ENCODE measurements around the gene CHMP1B.
A peak's percentile ranks its signal among the peaks of the same experiment; 100 is the strongest.
"Not testable (repeated sequence)": the region's sequence is repeated elsewhere in the genome, so short reads cannot be mapped to it uniquely, and the experiment has no call there.

The CHMP1B gene

DNA sequence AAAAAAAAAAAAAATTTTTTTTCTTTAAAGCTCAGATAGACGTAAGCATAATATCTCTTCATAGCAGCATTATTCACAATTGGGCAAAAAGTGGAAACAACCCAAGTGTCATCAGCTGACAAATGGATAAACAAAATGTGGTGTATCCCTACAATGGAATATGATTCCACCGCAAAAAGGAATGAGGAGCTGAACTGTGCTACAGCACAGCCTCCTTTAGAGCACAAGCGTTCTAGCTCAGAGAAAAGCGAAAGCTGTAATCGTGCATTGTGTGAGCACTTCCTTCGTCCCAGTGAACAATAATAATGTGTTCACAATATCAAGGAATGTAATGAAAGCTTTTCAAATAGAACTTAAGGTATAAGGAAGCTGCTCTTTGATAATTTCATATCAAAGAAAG is 11.7 kb upstream of the CHMP1B start:
- DNase-seq (ENCODE audit: low spot score): no peak
- no peak for FAIRE-seq

DNA sequence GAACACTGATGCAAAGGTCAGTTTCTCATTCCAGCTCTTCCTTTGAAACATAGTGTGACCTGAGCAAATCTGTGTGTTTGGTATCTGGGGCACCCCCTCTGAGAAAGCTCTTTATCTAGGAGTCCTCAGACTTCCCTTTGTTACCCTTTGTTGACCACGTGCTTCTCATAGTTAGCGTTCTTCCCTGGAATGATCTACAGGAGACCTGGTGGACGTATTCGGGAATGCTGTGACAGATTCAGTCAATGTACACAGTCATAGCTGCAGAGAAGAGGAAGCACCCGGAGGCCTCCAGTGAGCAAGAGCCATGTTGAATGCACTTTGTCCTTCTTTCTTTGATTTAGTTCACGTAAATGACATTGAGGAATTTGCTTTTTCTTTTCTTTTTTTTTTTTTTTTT is 10.7 kb upstream of the CHMP1B start:
- FAIRE-seq (peak; percentile 44), DNase-seq (ENCODE audit: low spot score) (no peak)

DNA sequence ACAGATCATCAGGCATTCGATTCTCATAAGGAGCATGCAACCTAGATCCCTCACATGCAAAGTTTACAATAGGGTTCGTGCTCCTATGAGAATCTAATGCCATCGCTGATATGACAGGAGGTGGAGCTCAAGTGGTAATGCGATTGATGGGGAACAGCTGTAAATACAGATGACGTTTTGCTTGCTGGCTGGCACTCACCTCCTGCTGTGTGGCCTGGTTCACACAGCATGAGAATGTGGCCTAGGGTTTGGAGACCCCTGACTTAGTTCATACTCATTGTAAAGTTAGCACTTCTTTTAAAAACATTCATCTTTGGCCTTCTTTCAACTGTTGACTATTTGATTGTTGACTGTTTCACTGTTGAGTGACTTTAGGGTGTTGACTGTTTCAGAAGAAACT is 8.7 kb upstream of the CHMP1B start:
- DNase-seq (ENCODE audit: low spot score) (no peak), FAIRE-seq (peak; percentile 53)

DNA sequence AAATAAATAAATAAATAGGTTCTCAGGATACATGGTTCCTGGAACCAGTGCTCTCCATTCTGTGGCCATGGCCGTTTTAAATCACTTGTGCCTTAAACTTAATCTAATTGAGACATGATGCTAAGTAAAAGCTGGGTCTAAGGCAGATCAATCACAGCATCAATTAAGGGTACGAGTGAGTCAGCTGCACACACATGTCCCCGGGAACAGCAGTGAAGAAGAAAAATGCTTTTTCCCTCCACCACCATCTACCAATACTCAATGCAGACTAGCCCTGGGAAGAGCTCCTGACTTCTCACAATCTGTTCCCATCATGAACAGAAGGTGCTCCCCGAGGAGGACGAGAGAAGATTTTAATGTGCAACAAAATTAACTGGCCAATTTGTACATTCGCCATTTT is 6.8 kb upstream of the CHMP1B start:
- FAIRE-seq (no peak), DNase-seq (ENCODE audit: low spot score) (no peak)

DNA sequence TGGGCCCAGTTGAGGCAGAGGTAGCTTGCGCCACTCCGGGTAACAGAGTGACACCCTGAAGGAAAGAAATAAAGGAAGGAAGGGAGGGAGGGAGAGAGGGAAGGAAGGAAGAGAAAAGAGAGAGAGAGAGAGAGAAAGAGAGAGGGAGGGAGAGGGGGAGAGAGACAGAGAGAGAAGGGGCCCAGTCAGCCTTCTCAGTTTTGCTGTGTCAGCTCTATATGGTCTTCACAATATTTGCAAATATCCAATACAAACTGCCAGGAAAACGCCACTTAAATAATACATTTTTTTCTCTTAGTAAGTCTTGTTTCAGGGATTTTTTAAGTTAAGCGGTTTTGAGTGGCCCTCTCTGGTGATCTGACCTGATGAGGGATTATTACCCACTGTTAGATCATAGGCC is 5.6 kb upstream of the CHMP1B start:
- FAIRE-seq (no peak), DNase-seq (ENCODE audit: low spot score) (no peak)

DNA sequence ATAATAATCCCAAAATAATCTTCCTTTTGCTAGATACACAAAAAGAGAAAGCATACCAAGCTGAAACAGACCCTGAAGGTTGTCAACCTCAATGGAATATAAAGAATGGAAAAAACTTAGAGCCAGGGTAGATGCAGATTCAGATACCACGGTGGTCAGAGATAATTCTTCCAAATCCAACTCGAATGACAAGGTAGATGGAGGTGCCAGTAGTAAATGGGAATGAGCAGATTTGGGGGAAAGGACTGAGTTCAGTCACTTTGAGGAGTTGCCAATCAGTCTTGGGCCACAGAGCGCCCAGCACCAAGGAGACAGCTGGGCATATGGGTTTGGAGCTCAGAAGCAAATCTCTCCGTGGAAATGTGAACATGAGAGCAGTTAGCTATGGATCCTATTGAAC is 3.4 kb upstream of the CHMP1B start:
- FAIRE-seq: no peak

DNA sequence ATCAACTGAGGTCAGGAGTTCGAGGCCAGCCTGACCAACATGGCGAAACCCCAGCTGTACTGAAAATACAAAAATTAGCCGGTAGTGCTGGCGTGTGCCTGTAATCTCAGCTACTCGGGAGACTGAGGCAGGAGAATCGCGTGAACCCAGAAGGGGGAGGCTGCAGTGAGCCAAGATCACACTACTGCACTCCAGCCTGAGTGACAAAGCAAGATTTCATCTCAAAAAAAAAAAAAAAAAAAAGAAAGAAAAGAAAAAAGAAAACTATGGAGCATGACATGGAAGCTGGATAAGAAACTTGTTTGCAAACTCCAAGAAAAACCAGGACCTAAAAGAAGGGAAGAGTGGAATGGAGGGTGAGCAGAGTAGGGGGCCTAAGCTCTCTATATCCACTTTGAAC is 1.9 kb upstream of the CHMP1B start:
- FAIRE-seq (no peak), DNase-seq (ENCODE audit: low spot score) (no peak)

More for the DNA sequence above, 3.4 kb upstream of the CHMP1B start:
- DNase-seq (ENCODE audit: low spot score): no peak

DNA sequence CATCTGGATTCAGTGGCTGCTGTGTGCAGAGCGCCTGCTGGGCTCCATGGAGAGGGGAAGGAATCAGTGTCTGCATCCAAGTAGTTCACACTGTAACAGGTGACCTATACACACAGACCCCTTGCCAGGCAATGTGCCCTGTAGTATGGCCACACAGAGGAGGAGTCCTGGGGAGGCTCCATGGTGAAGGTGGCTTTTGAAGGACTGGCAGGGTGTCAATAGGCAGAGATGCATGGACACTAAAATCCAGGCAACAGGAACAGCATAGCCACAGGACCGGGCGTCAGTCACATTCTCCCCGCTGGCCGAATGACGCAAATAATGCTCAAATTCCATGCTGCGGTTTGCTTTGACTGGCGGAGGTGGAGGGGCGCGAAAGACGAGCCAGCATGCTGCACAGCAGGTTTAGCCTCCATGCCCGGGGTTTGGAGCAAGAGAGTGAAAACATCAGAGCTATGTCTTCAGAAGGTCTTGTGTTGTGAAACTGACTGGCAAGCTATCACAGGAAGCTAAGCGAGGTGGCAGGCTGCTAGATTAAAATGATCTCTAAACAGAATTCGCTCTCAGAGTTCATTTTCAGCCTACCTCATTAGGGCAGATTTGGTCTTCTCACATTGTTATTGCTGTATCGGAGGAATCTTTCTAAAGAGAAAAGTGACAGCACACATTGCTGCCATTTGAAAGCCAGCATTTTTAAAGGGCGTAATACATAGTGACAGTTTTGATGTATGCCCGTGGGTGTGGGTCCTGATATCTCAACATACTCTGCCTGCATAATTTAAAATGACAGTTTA is 1.2 kb upstream of the CHMP1B start:
- FAIRE-seq (peak; percentile 85), DNase-seq (ENCODE audit: low spot score) (peak; percentile 82)

DNA sequence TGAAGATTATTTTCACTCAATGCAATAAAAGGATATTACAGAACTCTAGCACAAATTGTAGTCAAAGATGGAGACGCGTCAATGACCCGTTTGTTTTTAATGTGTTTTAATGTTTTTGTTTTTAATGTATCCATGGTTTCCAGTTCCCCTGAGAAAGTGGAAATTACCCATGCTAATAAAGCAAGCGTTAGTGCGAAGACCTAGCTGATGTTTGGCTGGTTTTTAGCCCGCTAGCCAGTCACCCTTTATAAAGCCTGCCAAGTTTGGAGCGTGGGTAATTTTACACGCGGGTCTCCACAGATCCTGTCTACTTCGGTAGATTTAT is 430 bp upstream of the CHMP1B start:
- DNase-seq (ENCODE audit: low spot score): peak; percentile 39
- no peak for FAIRE-seq

DNA sequence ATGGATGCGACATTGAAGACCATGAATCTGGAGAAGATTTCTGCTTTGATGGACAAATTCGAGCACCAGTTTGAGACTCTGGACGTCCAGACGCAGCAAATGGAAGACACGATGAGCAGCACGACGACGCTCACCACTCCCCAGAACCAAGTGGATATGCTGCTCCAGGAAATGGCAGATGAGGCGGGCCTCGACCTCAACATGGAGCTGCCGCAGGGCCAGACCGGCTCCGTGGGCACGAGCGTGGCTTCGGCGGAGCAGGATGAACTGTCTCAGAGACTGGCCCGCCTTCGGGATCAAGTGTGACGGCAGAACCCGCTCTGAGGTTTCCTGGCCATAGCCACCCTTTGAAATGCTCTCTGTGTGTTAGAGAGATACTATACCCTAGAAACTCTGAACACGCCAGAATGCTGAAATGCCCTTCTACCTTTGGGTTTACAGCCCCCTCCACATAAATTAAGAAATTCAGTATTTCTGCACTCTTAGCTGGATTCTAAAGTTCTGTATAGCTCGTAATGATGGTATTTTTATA is 659 bp downstream of the CHMP1B start:
- DNase-seq (ENCODE audit: low spot score) (peak; percentile 40), FAIRE-seq (no peak)

DNA sequence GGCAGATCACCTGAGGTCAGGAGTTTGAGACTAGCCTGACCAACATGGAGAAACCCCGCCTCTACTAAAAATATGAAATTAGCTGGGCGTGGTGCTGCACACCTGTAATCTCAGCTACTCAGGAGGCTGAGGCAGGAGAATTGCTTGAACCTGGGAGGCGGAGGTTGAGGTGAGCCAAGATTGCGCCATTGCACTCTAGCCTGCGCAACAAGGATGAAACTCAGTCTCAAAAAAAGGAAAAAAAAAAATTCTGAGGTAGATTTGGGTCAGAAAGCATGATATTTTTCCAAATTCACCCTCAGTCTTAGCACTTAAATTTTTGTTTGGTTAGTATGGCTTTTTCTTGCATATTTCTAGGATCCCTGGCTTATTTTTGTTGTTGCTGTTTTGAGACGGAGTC is 3.3 kb downstream of the CHMP1B start:
- FAIRE-seq; DNase-seq (ENCODE audit: low spot score): not testable (repeated sequence)

DNA sequence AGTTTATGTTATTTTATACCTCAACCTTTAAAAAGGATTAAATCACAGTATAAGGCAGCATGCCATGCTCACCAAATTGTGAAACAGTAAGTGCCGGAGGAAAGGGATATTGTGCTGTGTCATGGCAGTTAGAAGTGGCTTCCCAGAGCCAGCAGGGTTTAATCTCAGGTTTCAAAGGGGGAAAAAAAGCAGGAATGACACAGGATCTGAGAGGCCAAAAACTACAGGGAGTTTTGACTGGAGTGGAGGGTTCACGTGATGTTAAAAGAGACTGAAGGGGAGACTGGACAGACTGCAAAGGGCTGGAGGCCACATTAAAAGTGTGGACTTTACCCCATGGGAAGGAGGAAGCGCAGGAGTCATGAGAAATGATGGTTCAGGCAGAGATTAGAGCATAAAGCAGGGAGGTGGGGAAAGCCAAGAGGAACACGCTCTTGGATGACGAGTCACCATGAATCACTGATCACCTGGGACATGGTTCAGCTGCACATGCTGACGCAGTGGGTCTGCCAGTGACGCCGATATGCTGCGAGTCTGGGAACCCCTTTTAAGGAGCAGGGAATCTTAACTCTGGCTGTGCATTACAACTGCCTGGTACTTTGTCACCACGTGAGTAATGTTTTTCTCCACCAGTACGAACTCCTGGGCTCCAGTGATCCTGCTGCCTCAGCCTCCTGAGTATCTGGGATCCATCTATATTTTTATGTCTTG is 6.1 kb downstream of the CHMP1B start:
- DNase-seq (ENCODE audit: low spot score): peak; percentile 89
- FAIRE-seq: peak; percentile 95

DNA sequence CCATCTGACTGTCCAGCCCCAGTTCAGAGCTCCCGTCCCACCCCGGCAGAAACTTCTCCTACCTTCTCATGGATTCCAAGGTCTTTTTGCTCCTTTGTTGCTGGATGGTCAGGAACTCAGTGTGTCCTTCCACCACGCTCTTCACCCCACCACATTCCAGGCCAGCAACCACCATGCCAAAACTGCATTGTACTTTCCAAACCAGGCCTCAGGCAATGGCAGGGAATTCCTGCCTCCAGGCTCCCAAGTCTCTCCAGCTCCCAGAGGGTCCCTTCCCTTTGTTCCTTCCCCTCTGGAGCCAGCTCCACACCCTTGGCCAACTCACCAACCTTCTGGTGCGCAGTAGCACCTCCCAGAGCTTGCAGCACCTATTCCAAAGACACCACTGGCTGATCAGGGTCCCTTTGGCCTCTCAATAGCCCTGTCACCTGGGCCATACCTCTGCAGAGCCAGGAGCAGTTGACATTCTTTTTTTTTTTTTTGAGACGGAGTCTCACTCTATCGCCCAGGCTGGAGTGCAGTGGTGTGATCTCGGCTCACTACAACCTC is 8.1 kb downstream of the CHMP1B start:
- DNase-seq (ENCODE audit: low spot score): peak; percentile 32
- FAIRE-seq: no peak

DNA sequence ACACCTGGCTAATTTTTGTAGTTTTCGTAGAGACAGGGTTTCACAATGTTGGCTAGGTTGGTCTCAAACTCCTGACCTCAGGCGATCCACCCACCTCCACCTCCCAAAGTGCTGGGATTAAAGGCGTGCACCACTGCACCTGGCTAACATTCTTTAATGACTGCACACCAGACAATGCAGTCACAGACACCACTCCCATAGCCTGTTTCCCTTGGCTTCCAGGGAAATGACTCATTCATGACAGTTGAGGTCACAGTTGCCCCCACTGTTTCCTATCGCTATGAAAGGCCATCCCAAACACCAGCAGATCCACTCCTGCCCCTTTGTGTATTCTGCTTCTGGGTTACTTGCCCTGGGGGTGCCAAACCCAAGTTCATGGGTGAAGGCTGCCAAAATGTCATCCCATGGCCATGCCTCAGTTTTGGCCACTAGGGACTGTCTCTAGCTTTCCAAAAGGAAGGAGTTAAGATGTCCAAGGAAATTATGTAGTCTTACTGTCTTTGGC is 8.7 kb downstream of the CHMP1B start:
- DNase-seq (ENCODE audit: low spot score) (peak; percentile 92), FAIRE-seq (peak; percentile 99)

DNA sequence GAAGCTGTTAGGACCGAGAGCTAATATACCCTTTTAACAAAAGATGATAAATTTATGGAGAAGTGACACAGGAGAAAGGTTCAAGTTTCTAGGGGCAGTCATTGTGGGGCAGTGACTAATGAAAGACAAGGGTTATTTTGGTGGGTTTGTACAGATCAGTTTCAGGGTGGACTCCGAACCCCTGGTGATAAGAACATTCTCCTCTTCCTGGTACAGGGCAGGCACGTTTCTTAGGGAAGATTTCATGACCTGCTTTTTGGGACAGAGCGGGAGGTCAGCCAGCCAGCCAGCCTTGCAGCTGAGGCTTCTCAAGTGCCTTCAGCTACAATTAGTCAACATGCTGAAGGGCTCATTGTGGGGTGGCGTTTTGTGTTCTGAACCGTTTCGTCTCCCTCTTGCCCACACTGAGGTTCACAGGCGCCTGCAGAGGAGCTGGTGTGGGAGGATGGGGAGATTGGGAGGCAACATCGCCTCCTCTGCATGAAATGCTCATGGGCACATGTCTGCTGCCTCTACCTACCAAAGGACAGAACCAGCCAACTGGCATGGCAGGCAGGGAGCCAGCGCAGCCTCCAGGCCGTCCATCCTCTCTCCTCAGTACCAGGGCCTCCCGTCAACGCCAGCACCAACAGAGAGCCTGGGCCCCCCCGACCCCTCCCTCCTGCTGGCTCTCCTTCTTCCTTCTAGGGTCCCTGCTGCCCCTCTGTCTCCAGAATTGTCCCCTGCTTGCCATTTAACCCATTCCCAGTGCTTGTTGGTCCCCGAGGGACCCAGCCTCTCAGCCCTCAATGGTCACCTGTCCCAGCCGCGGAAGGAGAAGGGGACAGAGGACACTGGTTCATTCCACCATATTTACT is 9.6 kb downstream of the CHMP1B start:
- DNase-seq (ENCODE audit: low spot score) (no peak), FAIRE-seq (no peak)

DNA sequence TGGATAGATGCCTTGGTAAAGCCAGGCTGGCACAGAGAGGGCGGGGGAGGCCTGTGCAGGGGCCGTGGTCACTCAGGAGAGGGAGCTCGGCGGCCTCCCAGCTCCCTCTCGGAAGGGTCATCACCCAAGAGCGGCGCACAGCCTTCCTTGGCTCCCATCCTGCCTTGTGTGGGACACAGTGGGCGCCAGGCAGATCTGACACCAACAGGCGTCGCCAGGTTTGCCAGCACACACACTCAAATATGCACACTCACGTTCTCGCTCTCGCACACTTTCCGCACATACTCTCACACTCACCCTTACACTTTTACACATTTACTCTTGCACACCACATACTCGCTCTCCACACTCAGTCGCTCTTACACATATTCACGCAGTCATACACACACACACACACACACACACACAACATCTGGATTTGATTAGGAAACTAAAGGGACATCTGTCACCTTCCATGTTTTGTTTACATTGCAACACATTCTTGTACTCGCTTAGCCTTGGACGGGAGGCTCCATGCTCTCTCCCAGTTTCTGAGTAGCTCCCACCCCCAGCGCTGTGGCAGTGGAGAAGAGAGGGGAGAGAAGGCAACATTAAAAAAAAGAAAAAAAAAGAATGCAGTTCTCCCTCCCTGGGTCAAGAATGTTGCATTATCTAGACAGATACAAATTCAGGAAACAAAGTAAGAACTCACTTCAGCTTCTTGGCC is 10.5 kb downstream of the CHMP1B start:
- FAIRE-seq: peak; percentile 80
- DNase-seq (ENCODE audit: low spot score): no peak

DNA sequence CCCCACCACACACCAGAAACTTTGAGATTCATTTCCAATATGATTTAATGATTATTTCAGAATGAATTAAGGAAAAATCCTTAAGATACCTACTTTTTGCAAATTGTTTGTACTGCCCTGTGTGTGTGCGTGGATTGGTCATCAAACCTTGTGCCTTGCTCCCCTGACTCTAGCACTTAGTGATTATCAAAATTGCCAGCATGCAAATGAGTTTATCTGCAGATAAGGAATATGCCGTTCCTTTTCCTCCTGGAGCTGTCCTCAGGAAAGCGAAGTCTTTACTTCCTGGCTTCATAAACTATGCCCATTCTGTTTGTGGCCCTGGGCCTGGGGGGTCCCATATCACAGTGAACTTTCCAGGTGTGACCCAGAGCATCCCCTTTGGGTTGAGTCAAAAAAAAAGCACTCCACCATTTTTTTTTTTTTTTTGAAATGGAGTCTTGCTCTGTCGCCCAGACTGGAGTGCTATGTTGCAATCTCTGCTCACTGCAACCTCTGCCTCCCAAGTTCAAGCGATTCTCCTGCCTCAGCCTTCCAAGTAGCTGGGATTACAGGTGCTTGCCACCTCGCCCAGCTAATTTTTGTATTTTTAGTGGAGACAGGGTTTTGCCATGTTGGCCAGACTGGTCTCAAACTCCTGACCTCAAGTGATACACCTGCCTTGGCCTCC is 11.4 kb downstream of the CHMP1B start:
- FAIRE-seq: no peak
- DNase-seq (ENCODE audit: low spot score): no peak

DNA sequence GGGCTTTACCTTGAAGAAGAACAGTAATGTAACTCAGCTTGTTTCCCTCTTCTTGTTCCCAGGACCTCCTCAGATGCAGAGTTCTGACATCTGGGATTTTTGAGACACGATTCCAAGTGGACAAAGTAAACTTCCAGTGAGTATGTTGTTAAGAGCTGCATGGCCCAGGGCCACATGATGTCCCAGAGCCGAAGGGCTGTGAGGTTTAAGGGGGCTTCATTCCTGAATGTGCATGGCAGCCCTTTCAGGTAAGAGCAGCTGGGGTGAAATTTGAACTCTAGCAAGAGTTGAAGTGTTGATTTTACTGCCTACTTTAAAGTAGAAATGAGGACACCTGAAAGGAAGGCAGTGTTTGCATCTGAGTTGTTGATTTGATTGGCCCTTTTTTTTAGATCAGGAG is 13.3 kb downstream of the CHMP1B start:
- FAIRE-seq (no peak), DNase-seq (ENCODE audit: low spot score) (no peak)

DNA sequence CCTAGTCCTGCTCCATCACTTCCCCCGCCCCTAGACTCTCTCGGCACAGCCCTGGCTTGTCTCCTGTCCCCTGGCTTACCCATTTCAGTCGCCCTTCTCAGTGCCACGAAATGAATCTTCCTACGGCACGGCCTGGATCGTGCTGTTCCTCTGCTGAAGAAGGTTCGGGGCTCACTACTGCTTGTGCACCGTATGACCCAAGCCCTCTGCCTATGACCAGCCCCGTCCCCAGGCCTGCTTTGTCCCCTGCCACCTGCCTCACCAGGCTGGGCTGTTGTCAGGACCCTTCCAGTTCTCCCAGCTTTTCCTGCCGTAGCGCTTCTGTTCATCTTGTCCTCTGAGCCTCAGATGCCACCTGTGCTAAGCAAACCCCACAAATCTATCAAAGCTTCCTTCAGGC is 13.9 kb downstream of the CHMP1B start:
- no peak for DNase-seq (ENCODE audit: low spot score)
- FAIRE-seq: peak; percentile 66

DNA sequence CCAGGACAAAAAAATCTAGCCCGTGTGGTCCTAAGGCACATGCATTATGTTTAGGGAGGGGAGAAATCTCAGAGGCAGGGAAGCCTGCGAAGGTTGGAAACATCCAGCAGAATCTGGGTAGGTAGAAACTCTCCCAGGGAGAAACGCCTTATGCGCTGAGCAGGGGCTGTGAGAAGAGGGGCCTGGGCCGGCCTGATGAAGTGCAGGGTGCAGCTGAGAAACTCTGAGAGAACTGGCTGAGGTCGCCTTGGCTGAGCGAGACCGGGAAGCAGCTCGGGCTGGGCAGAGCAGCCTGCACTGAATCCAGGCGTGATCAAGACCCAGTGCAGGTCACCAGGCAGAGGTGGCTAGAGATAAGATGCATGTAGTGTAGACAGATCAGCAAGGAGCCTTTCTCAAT is 15.1 kb downstream of the CHMP1B start:
- DNase-seq (ENCODE audit: low spot score): no peak
- no peak for FAIRE-seq
